Measurements from ENCODE around the gene STAG3.
A peak's percentile ranks its signal among the peaks of the same experiment; 100 is the strongest.
"Not testable (repeated sequence)": the region's sequence is repeated elsewhere in the genome, so short reads cannot be mapped to it uniquely, and the experiment has no call there.

STAG3 gene

GRCh38 chr7:100177045-100178001 lies at the start of gene STAG3, which contains the start of gene GPC2:
STAG3 (plus strand) TSS chr7:100177918; CDS start chr7:100180557, 2,639 bp downstream.
GPC2 (minus strand) TSS chr7:100177381; CDS start chr7:100177199, 182 bp downstream.
- TF ChIP-seq ZNF70 (CRISPR knock-in tag; IDR thresholded peaks at IDR 0.05) (peak; percentile 31; the same call in 1 of the 2 replicates), ZNF565 (CRISPR knock-in tag; conservative IDR thresholded peaks at IDR 0.05; ENCODE audit: low read depth) (0 out of 2 replicates have a peak, but pooled peaks have one; percentile 38), SNAI2 (CRISPR knock-in tag; IDR thresholded peaks at IDR 0.05) (no peak), ESRRG (CRISPR knock-in tag; IDR thresholded peaks at IDR 0.05) (peak; percentile 53; the same call in 1 of the 2 replicates), ARNTL (CRISPR knock-in tag; IDR thresholded peaks at IDR 0.05; ENCODE audit: borderline replicate concordance, low read depth) (peak; percentile 64; the same call in 1 of the 2 replicates)
- peak; percentile 97 for ATAC-seq

- ATAC-seq, result no peak
- TF ChIP-seq ESRRG (CRISPR knock-in tag; IDR thresholded peaks at IDR 0.05) (no peak), ZFP3 (CRISPR knock-in tag; IDR thresholded peaks at IDR 0.05) (no peak), POU6F1 (CRISPR knock-in tag; IDR thresholded peaks at IDR 0.05; ENCODE audit: borderline replicate concordance, low read depth) (no peak), PATZ1 (CRISPR knock-in tag; IDR thresholded peaks at IDR 0.05; ENCODE audit: borderline replicate concordance) (no peak), TCF4 (CRISPR knock-in tag; IDR thresholded peaks at IDR 0.05; ENCODE audit: borderline replicate concordance) (no peak), RARB (CRISPR knock-in tag; IDR thresholded peaks at IDR 0.05) (no peak)
Observed at GRCh38 chr7:100128637-100128963, 49.1 kb upstream of the STAG3 start.

GRCh38 chr7:100130220-100130607 lies 47.5 kb upstream of the STAG3 start:
- ATAC-seq, result not testable (repeated sequence)

- no peak for TF ChIP-seq ZNF70 (CRISPR knock-in tag; IDR thresholded peaks at IDR 0.05)
- TF ChIP-seq TOX (CRISPR knock-in tag; IDR thresholded peaks at IDR 0.05; ENCODE audit: borderline replicate concordance), result no peak
- no peak for TF ChIP-seq ZNF8 (CRISPR knock-in tag; IDR thresholded peaks at IDR 0.05)
- TF ChIP-seq RARB (CRISPR knock-in tag; IDR thresholded peaks at IDR 0.05), result no peak
- no peak for TF ChIP-seq ZNF565 (CRISPR knock-in tag; conservative IDR thresholded peaks at IDR 0.05; ENCODE audit: low read depth)
- ATAC-seq, result peak; percentile 31
Observed at GRCh38 chr7:100130608-100131453, 46.9 kb upstream of the STAG3 start.

- no peak for TF ChIP-seq ZNF565 (CRISPR knock-in tag; conservative IDR thresholded peaks at IDR 0.05; ENCODE audit: low read depth)
- no peak for TF ChIP-seq CSDC2 (CRISPR knock-in tag; IDR thresholded peaks at IDR 0.05)
- TF ChIP-seq ZNF8 (CRISPR knock-in tag; IDR thresholded peaks at IDR 0.05), result no peak
- no peak for ATAC-seq
Observed at GRCh38 chr7:100132126-100132525, 45.6 kb upstream of the STAG3 start.

GRCh38 chr7:100132697-100133151 lies 45.0 kb upstream of the STAG3 start:
- no peak for TF ChIP-seq ISL1 (CRISPR knock-in tag; IDR thresholded peaks at IDR 0.05)
- no peak for TF ChIP-seq ZNF565 (CRISPR knock-in tag; conservative IDR thresholded peaks at IDR 0.05; ENCODE audit: low read depth)
- TF ChIP-seq ZNF70 (CRISPR knock-in tag; IDR thresholded peaks at IDR 0.05), result peak; percentile 50; the same call in 1 of the 2 replicates
- TF ChIP-seq ZNF8 (CRISPR knock-in tag; IDR thresholded peaks at IDR 0.05), result no peak
- no peak for TF ChIP-seq ZC3H10 (CRISPR knock-in tag; IDR thresholded peaks at IDR 0.05)
- TF ChIP-seq ARNTL (CRISPR knock-in tag; IDR thresholded peaks at IDR 0.05; ENCODE audit: borderline replicate concordance, low read depth), result no peak
- peak; percentile 87 for ATAC-seq
